ENCODE measurements around the gene VPS52. TPM values are rescaled to one million over a fixed set of nuclear protein-coding genes. Genes with fewer than 3 reads are reported as not detected.

VPS52 gene
- total RNA-seq, 1 donor from 2014 or later, result 33.7 TPM

- DNase-seq, result no peak
Observed at GRCh38 chr6:33209856-33210255, 61.8 kb downstream of the VPS52 start.

GRCh38 chr6:33208091-33208967 lies 63.3 kb downstream of the VPS52 start, which contains the start of gene RING1:
Gene RING1, plus strand, starts transcription at chr6:33208500. Its CDS starts 323 bp downstream, at chr6:33208823.
- peak; percentile 85 for DNase-seq

GRCh38 chr6:33207552-33208090 lies 64.1 kb downstream of the VPS52 start:
- peak; percentile 64 for DNase-seq

- peak; percentile 56 for DNase-seq
Observed at GRCh38 chr6:33206864-33207551, 64.7 kb downstream of the VPS52 start.

- DNase-seq, result no peak
Observed at GRCh38 chr6:33206027-33206863, 65.4 kb downstream of the VPS52 start.

GRCh38 chr6:33205191-33206026 lies 66.3 kb downstream of the VPS52 start:
- DNase-seq, result no peak

- peak; percentile 93 for DNase-seq
Observed at GRCh38 chr6:33204415-33205190, 67.1 kb downstream of the VPS52 start, which contains the start of gene HSD17B8. Gene HSD17B8, plus strand, starts transcription at chr6:33204655. Its CDS starts 14 bp downstream, at chr6:33204669.

- DNase-seq, result no peak
Observed at GRCh38 chr6:33204165-33204414, 67.6 kb downstream of the VPS52 start.

GRCh38 chr6:33203443-33204164 lies 68.1 kb downstream of the VPS52 start:
- no peak for DNase-seq

- no peak for DNase-seq
Observed at GRCh38 chr6:33202799-33203198, 68.9 kb downstream of the VPS52 start.

GRCh38 chr6:33201935-33202334 lies 69.7 kb downstream of the VPS52 start:
- DNase-seq, result no peak

- DNase-seq, result no peak
Observed at GRCh38 chr6:33201147-33201545, 70.5 kb downstream of the VPS52 start.

Other genes with a start within 250 kb of the VPS52 start
- 0.34 and 17.4 TPM in 2 replicates for gene HLA-DPA1, start 198.2 kb downstream of the VPS52 start, total RNA-seq
- gene HLA-DPB1, start 195.9 kb downstream of the VPS52 start, total RNA-seq, result 1.4 and 22.4 TPM in 2 replicates
- gene COL11A2, start 79.4 kb downstream of the VPS52 start, total RNA-seq, result 0.28 and 0.34 TPM in 2 replicates
- 26.6 and 27.9 TPM in 2 replicates for gene RXRB, start 71.2 kb downstream of the VPS52 start, total RNA-seq
- 93.6 and 99.4 TPM in 2 replicates for gene SLC39A7, start 71.0 kb downstream of the VPS52 start, total RNA-seq
- gene HSD17B8, start 67.2 kb downstream of the VPS52 start, total RNA-seq, result 8.7 and 9.7 TPM in 2 replicates
- gene RING1, start 63.4 kb downstream of the VPS52 start, total RNA-seq, result 22.6 and 29.0 TPM in 2 replicates
- 1,732 and 3,722 TPM in 2 replicates for gene RPS18, start 199 bp upstream of the VPS52 start, total RNA-seq
- gene B3GALT4, start 5.2 kb upstream of the VPS52 start, total RNA-seq, result 5.9 and 10.0 TPM in 2 replicates
- gene WDR46, start 17.4 kb upstream of the VPS52 start, total RNA-seq, result 65.9 and 75.4 TPM in 2 replicates
- gene PFDN6, start 17.7 kb upstream of the VPS52 start, total RNA-seq, result 22.1 and 29.1 TPM in 2 replicates
- gene RGL2, start 27.1 kb upstream of the VPS52 start, total RNA-seq, result 82.4 and 88.3 TPM in 2 replicates
- 137 and 154 TPM in 2 replicates for gene TAPBP, start 42.2 kb upstream of the VPS52 start, total RNA-seq
- gene ZBTB22, start 45.9 kb upstream of the VPS52 start, total RNA-seq, result 15.8 and 16.8 TPM in 2 replicates
- 52.1 and 57.9 TPM in 2 replicates for gene DAXX, start 51.1 kb upstream of the VPS52 start, total RNA-seq
- gene KIFC1, start 119.9 kb upstream of the VPS52 start, total RNA-seq, result 12.4 and 34.3 TPM in 2 replicates
- 14.4 and 16.5 TPM in 2 replicates for gene PHF1, start 139.1 kb upstream of the VPS52 start, total RNA-seq
- gene CUTA, start 146.2 kb upstream of the VPS52 start, total RNA-seq, result 61.3 and 61.7 TPM in 2 replicates
- gene SYNGAP1, start 148.2 kb upstream of the VPS52 start, total RNA-seq, result 2.4 and 2.5 TPM in 2 replicates
- gene ZBTB9, start 182.7 kb upstream of the VPS52 start, total RNA-seq, result 5.5 and 6.3 TPM in 2 replicates